Aorta (tissue), 5 donors: Measurements from ENCODE around the gene HTR5A. TPM values are rescaled to one million over a fixed set of nuclear protein-coding genes. Genes with fewer than 3 reads are reported as not detected.
"Not testable (repeated sequence)": the region's sequence is repeated elsewhere in the genome, so short reads cannot be mapped to it uniquely, and the experiment has no call there.

ENCODE experiments used
- ATAC-seq: fragments of 200-7000 bp; cut with Tn5 transposase; one replicate; pipeline ENCODE4 v1.9.1; 2022; ENCODE audit warnings: moderate library complexity; ENCODE audit not compliant: low FRiP score
- DNase-seq, 2 donors: peaks; one replicate each; pipeline ENCODE4 v3.0.0-alpha.2; 2020
- H3K27ac ChIP-seq, 2 donors: one replicate each; pipeline ENCODE4 v1.5.1; 2013; ENCODE audit warnings: low read length in 2 of 2, mild to moderate bottlenecking in 2 of 2, moderate library complexity in 2 of 2, control low read depth in 1 of 2, inconsistent platforms in 1 of 2, low read depth in 1 of 2
- H3K27me3 ChIP-seq, 2 donors: one replicate each; pipeline ENCODE4 v1.6.1; 2013; ENCODE audit warnings: control low read depth in 1 of 2, low read length in 1 of 2, mild to moderate bottlenecking in 1 of 2, moderate library complexity in 1 of 2; ENCODE audit not compliant: insufficient read depth in 2 of 2, control insufficient read depth in 1 of 2
- H3K36me3 ChIP-seq, 2 donors: one replicate each; pipeline ENCODE4 v1.6.1; 2013; ENCODE audit warnings: control low read depth in 1 of 2, low read length in 1 of 2, mild to moderate bottlenecking in 1 of 2; ENCODE audit not compliant: insufficient read depth in 2 of 2, control insufficient read depth in 1 of 2
- H3K4me1 ChIP-seq, 2 donors: one replicate each; pipeline ENCODE4 v1.6.1; 2013; ENCODE audit warnings: low read length in 2 of 2, control low read depth in 1 of 2, mild to moderate bottlenecking in 1 of 2, moderate library complexity in 1 of 2; ENCODE audit not compliant: insufficient read depth in 2 of 2, control insufficient read depth in 1 of 2
- H3K4me3 ChIP-seq, 2 donors: one replicate each; pipeline ENCODE4 v1.5.1; 2013; ENCODE audit warnings: low read length in 2 of 2, control low read depth in 1 of 2, mild to moderate bottlenecking in 1 of 2
- H3K9me3 ChIP-seq: one replicate; pipeline ENCODE4 v1.6.1; 2013; ENCODE audit warnings: mild to moderate bottlenecking, low read length; ENCODE audit not compliant: control insufficient read depth
- WGBS, 2 donors: extraction: QIAGEN DNeasy Blood & Tissue Kit; methylation state at CpG; one replicate each; pipeline ENCODE4 v1.1.7; 2013; 5-methylcytosine and 5-hydroxymethylcytosine counted together
- intact Hi-C, 2 donors: fragments of 100-400 bp; cut with DNase I; formaldehyde crosslinking; loops; one replicate each; pipeline versions ENCODE4 v1.14.2 to v1.15.0; 2022
- long read RNA-seq, 2 donors: library from polyadenylated mRNA; unstranded; transcript quantifications; one replicate each; pipeline ENCODE4 v2.0.0, GENCODE V29; 2020 to 2021
- polyA plus RNA-seq, 2 donors: library from polyadenylated mRNA; stranded (reverse); fragments of 200-250 nt; gene quantifications; one replicate each; pipeline ENCODE4 v1.2.3, GENCODE V29; 2013
- total RNA-seq, 2 donors: library from RNA; stranded (reverse); fragmentation: NEBNext Ultra II Directional; extraction: Animal tissue kit (Norgen Biotek cat#: 25700); gene quantifications; one replicate each; pipeline ENCODE4 v1.2.1, GENCODE V29; 2021
- donor health status: healthy with polysubstance abuse.
- donor health status: Bipolar disorder and iron deficiency.
- donor health status: DM: no; HTN: no; CAD: no.
- donor health status: DM: no; HTN: no; CAD: no.
- donor health status: DM: yes; HTN: yes; CAD: no.

The HTR5A gene
- total RNA-seq = not detected
- not detected for polyA plus RNA-seq
- long read RNA-seq, donor 1 = 0 reads
- long read RNA-seq, donor 2 = 0 reads

- 2 to 3% methylated on average over 45 to 48 of the region's 48 CpGs for WGBS, 2 donors
- no peak within 1 kb of the TSS for H3K27ac ChIP-seq
- no peaks in the 10 kb centered on the region for H3K4me1 ChIP-seq
- ATAC-seq = peak; percentile 94
- intact Hi-C loops = no loop called here
- no peaks in the 10 kb centered on the region for H3K36me3 ChIP-seq
- no peaks in the 10 kb centered on the region for H3K9me3 ChIP-seq
- no peak within 1 kb of the TSS for H3K4me3 ChIP-seq
- H3K27me3 ChIP-seq = no peaks in the 10 kb centered on the region
- DNase-seq = peak; percentile 81 to 91
Measured at GRCh38 chr7:155069992-155070751, at the start of gene HTR5A. HTR5A (plus strand) TSS chr7:155070324; CDS start chr7:155070900, 576 bp downstream.

GRCh38 chr7:155020996-155021395 is 49.1 kb upstream of the HTR5A start:
- intact Hi-C loops = no loop called here
- no peak for ATAC-seq

GRCh38 chr7:155021699-155022145 is 48.4 kb upstream of the HTR5A start:
- H3K9me3 ChIP-seq = peaks cover 1% of the 10 kb centered on the region
- intact Hi-C loops = no loop called here
- no peak overlapping the region for H3K27ac ChIP-seq
- DNase-seq (no peak), ATAC-seq (no peak)
- WGBS, 2 donors = 68 to 74% methylated on average over 7 of the region's 7 CpGs
- H3K27me3 ChIP-seq = no peaks in the 10 kb centered on the region
- no peak overlapping the region for H3K4me3 ChIP-seq
- H3K36me3 ChIP-seq = no peaks in the 10 kb centered on the region
- H3K4me1 ChIP-seq = no peaks in the 10 kb centered on the region

More at GRCh38 chr7:155020996-155021395, 49.1 kb upstream of the HTR5A start:
- no peaks in the 10 kb centered on the region for H3K4me1 ChIP-seq
- H3K9me3 ChIP-seq = peaks cover 1% of the 10 kb centered on the region
- H3K27me3 ChIP-seq = no peaks in the 10 kb centered on the region
- 46 to 56% methylated on average over 5 of the region's 5 CpGs for whole genome bisulfite sequencing, 2 donors
- H3K27ac ChIP-seq = no peak overlapping the region
- no peaks in the 10 kb centered on the region for H3K36me3 ChIP-seq
- H3K4me3 ChIP-seq = no peak overlapping the region
- no peak for DNase-seq

GRCh38 chr7:155027879-155028278 is 42.2 kb upstream of the HTR5A start:
- no peak for ATAC-seq
- H3K4me1 ChIP-seq = no peaks in the 10 kb centered on the region
- no peaks in the 10 kb centered on the region for H3K27me3 ChIP-seq
- H3K36me3 ChIP-seq = no peaks in the 10 kb centered on the region
- DNase-seq = no peak
- H3K9me3 ChIP-seq = peaks cover under 1% of the 10 kb centered on the region
- intact Hi-C loops = no loop called here
- no peak overlapping the region for H3K27ac ChIP-seq
- 79 to 86% methylated on average over 1 of the region's 1 CpG for WGBS, 2 donors
- H3K4me3 ChIP-seq = no peak overlapping the region

- intact Hi-C loops = no loop called here
- DNase-seq = no peak
- Histone ChIP-seq H3K9me3 (peaks cover 1% of the 10 kb centered on the region), H3K4me3 (no peak overlapping the region), H3K27me3 (peaks cover 0 to 2% of the 10 kb centered on the region in 2 donors), H3K4me1 (no peaks in the 10 kb centered on the region), H3K27ac (no peak overlapping the region), H3K36me3 (no peaks in the 10 kb centered on the region)
- ATAC-seq = no peak
- WGBS, 2 donors = 73 to 76% methylated on average over 6 of the region's 6 CpGs
Measured at GRCh38 chr7:155032978-155033377, 37.1 kb upstream of the HTR5A start.

GRCh38 chr7:155034495-155034894 is 35.6 kb upstream of the HTR5A start:
- H3K27ac ChIP-seq, H3K27me3 ChIP-seq, H3K4me1 ChIP-seq, DNase-seq, ATAC-seq, H3K4me3 ChIP-seq, intact Hi-C loops, H3K9me3 ChIP-seq, H3K36me3 ChIP-seq: not testable (repeated sequence)
- WGBS, 2 donors = 83 to 90% methylated on average over 15 of the region's 15 CpGs

GRCh38 chr7:155038335-155038734 is 31.8 kb upstream of the HTR5A start:
- ATAC-seq (no peak), DNase-seq (no peak)
- Histone ChIP-seq H3K27ac (no peak overlapping the region), H3K36me3 (no peaks in the 10 kb centered on the region), H3K4me3 (no peak overlapping the region), H3K27me3 (no peaks in the 10 kb centered on the region), H3K9me3 (peaks cover 7% of the 10 kb centered on the region), H3K4me1 (no peaks in the 10 kb centered on the region)
- intact Hi-C loops = no loop called here
- WGBS, 2 donors = 81 to 90% methylated on average over 4 of the region's 4 CpGs

- Histone ChIP-seq H3K4me1 (no peaks in the 10 kb centered on the region), H3K27ac (no peak overlapping the region), H3K36me3 (no peaks in the 10 kb centered on the region), H3K4me3 (no peak overlapping the region), H3K9me3 (peaks cover 5% of the 10 kb centered on the region), H3K27me3 (no peaks in the 10 kb centered on the region)
- 63 to 69% methylated on average over 4 of the region's 4 CpGs for WGBS, 2 donors
- intact Hi-C loops = no loop called here
- DNase-seq = no peak
- ATAC-seq = no peak
Measured at GRCh38 chr7:155043756-155044155, 26.4 kb upstream of the HTR5A start.

GRCh38 chr7:155048006-155048405 is 22.1 kb upstream of the HTR5A start:
- H3K9me3 ChIP-seq = peaks cover 6% of the 10 kb centered on the region
- H3K36me3 ChIP-seq = no peaks in the 10 kb centered on the region
- no peak for DNase-seq
- no peak overlapping the region for H3K4me3 ChIP-seq
- H3K4me1 ChIP-seq = no peaks in the 10 kb centered on the region
- 51 to 55% methylated on average over 4 of the region's 4 CpGs for WGBS, 2 donors
- H3K27ac ChIP-seq = no peak overlapping the region
- intact Hi-C loops = no loop called here
- no peaks in the 10 kb centered on the region for H3K27me3 ChIP-seq
- ATAC-seq = no peak
